GM21529 (cell line): ENCODE measurements around the gene PHF21B.
"Not testable (repeated sequence)": the region's sequence is repeated elsewhere in the genome, so short reads cannot be mapped to it uniquely, and the experiment has no call there.

Source experiments
- ATAC-seq: cut with Tn5 transposase; IDR thresholded peaks from one replicate; pipeline ENCODE4 v1.9.1; 2021; ENCODE audit not compliant: unreplicated experiment

Gene PHF21B

GRCh38 chr22:44962741-44963454 lies 46.9 kb downstream of the PHF21B start:
- no peak for ATAC-seq

GRCh38 chr22:44961682-44962081 lies 48.1 kb downstream of the PHF21B start:
- not testable (repeated sequence) for ATAC-seq

GRCh38 chr22:44956840-44957767 lies 52.7 kb downstream of the PHF21B start:
- no peak for ATAC-seq

GRCh38 chr22:44955102-44955501 lies 54.7 kb downstream of the PHF21B start:
- ATAC-seq: peak; percentile 61

- no peak for ATAC-seq
Observed at GRCh38 chr22:44954149-44954548, 55.7 kb downstream of the PHF21B start.

- no peak for ATAC-seq
Observed at GRCh38 chr22:44952863-44953746, 56.7 kb downstream of the PHF21B start.

- no peak for ATAC-seq
Observed at GRCh38 chr22:44951510-44951816, 58.3 kb downstream of the PHF21B start.

- no peak for ATAC-seq
Observed at GRCh38 chr22:44950806-44951509, 58.8 kb downstream of the PHF21B start.

GRCh38 chr22:44947846-44948245 lies 62.0 kb downstream of the PHF21B start:
- no peak for ATAC-seq

- no peak for ATAC-seq
Observed at GRCh38 chr22:44947049-44947448, 62.8 kb downstream of the PHF21B start.

GRCh38 chr22:44944883-44945601 lies 64.8 kb downstream of the PHF21B start:
- ATAC-seq: no peak

- no peak for ATAC-seq
Observed at GRCh38 chr22:44943701-44944324, 66.0 kb downstream of the PHF21B start.

- ATAC-seq: no peak
Observed at GRCh38 chr22:44942979-44943700, 66.7 kb downstream of the PHF21B start.

- no peak for ATAC-seq
Observed at GRCh38 chr22:44942056-44942455, 67.7 kb downstream of the PHF21B start.

- ATAC-seq: no peak
Observed at GRCh38 chr22:44941207-44941606, 68.6 kb downstream of the PHF21B start.

- no peak for ATAC-seq
Observed at GRCh38 chr22:44940130-44940529, 69.7 kb downstream of the PHF21B start.

GRCh38 chr22:44939451-44939850 lies 70.4 kb downstream of the PHF21B start:
- ATAC-seq: no peak

GRCh38 chr22:44938886-44939285 lies 70.9 kb downstream of the PHF21B start:
- ATAC-seq: no peak

GRCh38 chr22:44937216-44937615 lies 72.6 kb downstream of the PHF21B start:
- no peak for ATAC-seq
